PC-9 (cell line): ENCODE results near the gene UBE2M.

ENCODE experiments used
- CTCF ChIP-seq: fragments of 200-600 bp; sonication (generic); conservative IDR thresholded peaks from 2 replicates; pipeline ENCODE4 v1.6.1; 2017; ENCODE audit warnings: mixed run types, antibody characterized with exemption, mild to moderate bottlenecking, moderate library complexity
- EZH2 ChIP-seq: fragments of 200-600 bp; sonication (generic); IDR thresholded peaks from 2 replicates; pipeline ENCODE4 v1.8.0; 2017; ENCODE audit warnings: antibody characterized with exemption, low read depth

- TF ChIP-seq CTCF (no peak), EZH2 (no peak)
These were observed 27.2 kb downstream of the UBE2M start for GRCh38 chr19:58531034-58531840.
